Measurements from ENCODE around the gene KIF12. TPM values are rescaled to one million over a fixed set of nuclear protein-coding genes. Genes with fewer than 3 reads are reported as not detected.

KIF12 gene
- total and polyA plus RNA-seq, 4 donors, result 0.59 to 9.0 (median 4.9) TPM

DNA sequence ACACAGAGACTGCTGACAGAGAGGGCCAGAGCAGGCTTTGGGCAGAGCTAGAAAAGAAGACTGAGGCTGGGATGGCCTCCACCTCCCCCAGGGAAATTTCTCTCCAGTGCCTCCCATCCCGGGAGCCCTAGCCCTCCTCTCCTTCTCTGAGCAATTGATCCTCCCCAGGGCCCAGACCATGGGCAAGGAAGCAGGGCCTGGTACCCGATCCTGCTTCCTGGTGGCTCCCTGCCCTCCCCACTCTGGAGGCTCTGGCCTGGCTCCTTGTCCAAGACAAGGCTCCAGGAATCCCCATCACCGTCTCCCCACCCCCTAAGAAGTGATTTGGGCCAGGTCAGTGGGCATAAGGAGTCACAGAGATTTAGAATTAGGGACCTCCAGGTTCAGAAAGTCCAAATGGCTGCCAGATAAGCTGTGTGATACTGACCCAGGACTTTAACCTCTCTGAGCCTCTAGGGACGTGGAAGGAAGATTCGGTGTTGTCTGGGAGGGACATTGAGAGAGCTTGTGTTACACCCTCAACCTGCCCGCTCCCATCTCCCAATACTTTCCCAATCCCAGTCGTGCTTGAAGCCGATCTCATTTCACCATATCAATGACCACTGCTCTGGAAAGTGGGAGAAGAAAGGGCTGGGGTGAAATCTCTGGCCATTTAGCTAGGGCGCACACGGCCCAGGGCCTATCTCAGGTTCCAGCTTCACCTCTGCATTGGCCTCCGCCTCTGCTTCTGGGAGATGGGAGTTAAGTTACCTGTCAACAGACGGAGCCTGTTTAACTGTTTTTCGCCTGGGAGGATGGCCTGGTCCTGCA, 25.8 kb upstream of the KIF12 start:
- DNase-seq (ENCODE audit: low read depth in 4 of 6, low spot score in 6 of 6), result no peak

DNA sequence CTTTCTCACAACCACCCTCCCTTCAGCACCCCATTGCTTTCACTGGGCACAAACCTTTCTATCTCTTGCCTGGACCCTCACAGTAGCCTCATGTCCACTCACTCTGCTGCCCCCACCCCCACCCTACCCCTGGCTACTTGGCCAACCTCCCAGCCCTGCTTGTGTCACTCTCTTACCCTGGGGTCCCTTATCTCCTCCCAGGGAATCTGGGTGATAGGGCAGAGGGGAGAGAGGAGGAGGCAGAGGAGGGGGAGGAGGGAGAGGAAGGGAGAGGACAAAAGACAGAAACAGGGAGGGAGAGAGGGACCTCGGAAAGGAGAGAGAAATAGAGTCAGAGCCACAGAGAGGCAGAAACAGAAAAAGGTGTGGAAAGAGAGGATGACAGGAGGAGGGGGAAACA, 25.0 kb upstream of the KIF12 start:
- peaks cover 10% of the 10 kb centered on the region for H3K4me1 ChIP-seq (ENCODE audit: control insufficient read depth, insufficient read depth, low read length)
- peaks cover 2% of the 10 kb centered on the region for H3K27me3 ChIP-seq (ENCODE audit: control insufficient read depth, insufficient read depth, low read length)
- 32% methylated on average over 1 of the region's 1 CpG for WGBS (ENCODE audit: insufficient coverage)
- no peak for DNase-seq (ENCODE audit: low read depth in 4 of 6, low spot score in 6 of 6)
- H3K27ac ChIP-seq (ENCODE audit: low read depth, low read length), result no peak overlapping the region
- no peak overlapping the region for H3K4me3 ChIP-seq (ENCODE audit: low read depth, low read length)
- peaks cover 4% of the 10 kb centered on the region for H3K9me3 ChIP-seq (ENCODE audit: control insufficient read depth, insufficient read depth, low read length)
- no peaks in the 10 kb centered on the region for H3K36me3 ChIP-seq (ENCODE audit: control insufficient read depth, insufficient read depth, low read length)

More for the DNA sequence above, 25.8 kb upstream of the KIF12 start:
- H3K27me3 ChIP-seq (ENCODE audit: control insufficient read depth, insufficient read depth, low read length), result peaks cover 2% of the 10 kb centered on the region
- WGBS (ENCODE audit: insufficient coverage), result 93% methylated on average over 7 of the region's 13 CpGs
- H3K9me3 ChIP-seq (ENCODE audit: control insufficient read depth, insufficient read depth, low read length), result peaks cover 4% of the 10 kb centered on the region
- no peak overlapping the region for H3K4me3 ChIP-seq (ENCODE audit: low read depth, low read length)
- H3K36me3 ChIP-seq (ENCODE audit: control insufficient read depth, insufficient read depth, low read length), result no peaks in the 10 kb centered on the region
- H3K4me1 ChIP-seq (ENCODE audit: control insufficient read depth, insufficient read depth, low read length), result peaks cover 5% of the 10 kb centered on the region
- no peak overlapping the region for H3K27ac ChIP-seq (ENCODE audit: low read depth, low read length)

DNA sequence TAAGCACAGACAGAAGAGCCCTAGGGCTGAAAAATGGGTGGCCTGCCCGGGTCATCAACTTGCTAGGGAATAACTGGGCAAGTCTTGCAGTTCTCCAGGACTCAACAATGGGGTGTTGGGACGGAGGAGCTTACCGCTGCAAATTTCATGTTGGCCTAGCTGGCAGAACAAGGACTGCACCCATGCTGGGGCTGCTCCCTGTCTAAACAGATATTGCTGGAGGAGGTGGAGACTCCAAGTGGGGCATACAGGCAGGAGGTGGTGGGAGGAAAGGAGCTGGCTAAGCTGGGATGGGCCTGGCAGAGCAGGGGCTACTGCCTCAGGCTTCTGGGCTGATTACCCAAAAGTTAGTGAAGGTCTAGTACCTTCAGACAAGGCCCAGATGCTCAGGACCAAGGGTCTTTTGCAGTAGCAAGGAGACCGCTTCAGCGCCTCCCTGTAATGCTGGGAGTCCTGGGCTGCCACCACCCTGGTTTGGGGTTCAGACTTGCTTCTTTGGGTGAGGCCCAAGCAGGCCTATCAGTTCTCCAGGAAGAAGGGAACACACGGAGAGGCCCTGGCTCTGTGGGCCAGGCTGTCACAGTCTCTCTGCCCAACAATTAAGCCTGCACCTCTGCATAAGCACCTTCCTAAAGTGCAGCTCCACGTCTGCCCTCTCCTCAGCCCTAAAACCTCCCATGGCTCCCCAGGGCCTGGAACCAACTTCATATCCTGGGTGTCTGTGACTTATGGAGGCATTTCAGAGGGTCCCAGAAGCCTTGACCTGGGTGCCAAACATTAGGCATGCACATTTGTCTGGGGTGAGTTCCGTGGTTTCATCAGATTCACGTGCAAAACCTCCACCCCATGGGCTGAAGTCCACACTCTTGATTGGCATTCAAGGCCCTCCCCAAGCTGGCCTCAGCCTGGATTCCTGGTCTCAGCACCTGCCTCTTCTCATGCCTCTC, 24.2 kb upstream of the KIF12 start:
- H3K27me3 ChIP-seq (ENCODE audit: control insufficient read depth, insufficient read depth, low read length), result peaks cover 2% of the 10 kb centered on the region
- H3K4me1 ChIP-seq (ENCODE audit: control insufficient read depth, insufficient read depth, low read length), result peaks cover 18% of the 10 kb centered on the region
- no peak overlapping the region for H3K4me3 ChIP-seq (ENCODE audit: low read depth, low read length)
- H3K27ac ChIP-seq (ENCODE audit: low read depth, low read length), result no peak overlapping the region
- no peak for DNase-seq (ENCODE audit: low read depth in 4 of 6, low spot score in 6 of 6)
- WGBS (ENCODE audit: insufficient coverage), result 88% methylated on average over 9 of the region's 9 CpGs
- H3K36me3 ChIP-seq (ENCODE audit: control insufficient read depth, insufficient read depth, low read length), result no peaks in the 10 kb centered on the region
- peaks cover 4% of the 10 kb centered on the region for H3K9me3 ChIP-seq (ENCODE audit: control insufficient read depth, insufficient read depth, low read length)

- Histone ChIP-seq H3K9me3 (ENCODE audit: control insufficient read depth, insufficient read depth, low read length) (peaks cover under 1% of the 10 kb centered on the region), H3K4me3 (ENCODE audit: low read depth, low read length) (no peak overlapping the region), H3K27ac (ENCODE audit: low read depth, low read length) (no peak overlapping the region), H3K4me1 (ENCODE audit: control insufficient read depth, insufficient read depth, low read length) (peaks cover 26% of the 10 kb centered on the region), H3K27me3 (ENCODE audit: control insufficient read depth, insufficient read depth, low read length) (peaks cover 2% of the 10 kb centered on the region), H3K36me3 (ENCODE audit: control insufficient read depth, insufficient read depth, low read length) (no peaks in the 10 kb centered on the region)
- DNase-seq (ENCODE audit: low read depth in 4 of 6, low spot score in 6 of 6), result no peak
- WGBS (ENCODE audit: insufficient coverage), result 81% methylated on average over 8 of the region's 9 CpGs
Measured at GRCh38 chr9:114122136-114123027, 23.3 kb upstream of the KIF12 start.

- no peak overlapping the region for H3K4me3 ChIP-seq (ENCODE audit: low read depth, low read length)
- DNase-seq (ENCODE audit: low read depth in 4 of 6, low spot score in 6 of 6), result no peak
- no peaks in the 10 kb centered on the region for H3K36me3 ChIP-seq (ENCODE audit: control insufficient read depth, insufficient read depth, low read length)
- no peaks in the 10 kb centered on the region for H3K27me3 ChIP-seq (ENCODE audit: control insufficient read depth, insufficient read depth, low read length)
- H3K27ac ChIP-seq (ENCODE audit: low read depth, low read length), result no peak overlapping the region
- peaks cover 28% of the 10 kb centered on the region for H3K4me1 ChIP-seq (ENCODE audit: control insufficient read depth, insufficient read depth, low read length)
- H3K9me3 ChIP-seq (ENCODE audit: control insufficient read depth, insufficient read depth, low read length), result no peaks in the 10 kb centered on the region
- 73% methylated on average over 10 of the region's 16 CpGs for WGBS (ENCODE audit: insufficient coverage)
Measured at GRCh38 chr9:114121227-114122135, 22.4 kb upstream of the KIF12 start.

DNA sequence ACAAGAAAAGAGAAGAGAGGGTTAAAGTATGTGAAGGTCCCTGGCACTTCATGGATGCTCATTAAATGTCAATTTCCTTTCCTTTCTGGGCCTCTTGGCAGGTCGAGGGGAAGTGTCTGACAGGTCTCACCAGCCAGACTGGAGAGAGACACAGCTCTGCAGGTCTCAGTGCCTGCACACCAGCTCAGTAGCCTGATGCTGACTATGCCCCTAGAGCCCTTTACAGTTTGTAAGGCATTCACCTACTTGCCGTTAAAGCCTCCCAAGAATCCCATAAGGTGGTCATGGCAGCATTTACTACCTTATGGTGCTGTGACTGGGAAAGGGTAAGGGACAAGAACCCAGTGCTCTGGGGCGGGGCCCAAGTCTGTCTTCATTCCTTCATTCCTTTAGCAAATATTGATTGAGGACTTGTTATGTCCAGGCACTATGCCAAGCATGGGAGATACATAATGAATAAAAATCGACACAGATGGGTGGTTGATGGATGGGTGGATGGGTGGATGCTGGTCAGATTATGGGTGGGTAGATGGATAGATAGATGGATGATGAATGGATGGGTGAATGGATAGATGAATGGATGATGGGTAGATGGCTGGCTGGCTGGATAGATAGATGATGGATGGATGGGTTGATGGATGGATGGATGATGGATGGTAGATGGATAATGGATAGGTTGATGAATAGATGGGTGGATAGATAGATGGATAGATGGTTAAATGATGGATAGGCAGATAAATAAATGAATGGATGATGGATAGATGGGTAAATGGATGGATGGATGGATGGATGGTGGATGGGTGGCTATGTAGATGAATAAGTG, 21.3 kb upstream of the KIF12 start:
- 72% methylated on average over 3 of the region's 4 CpGs for WGBS (ENCODE audit: insufficient coverage)
- no peaks in the 10 kb centered on the region for H3K36me3 ChIP-seq (ENCODE audit: control insufficient read depth, insufficient read depth, low read length)
- no peaks in the 10 kb centered on the region for H3K9me3 ChIP-seq (ENCODE audit: control insufficient read depth, insufficient read depth, low read length)
- no peak overlapping the region for H3K27ac ChIP-seq (ENCODE audit: low read depth, low read length)
- no peak overlapping the region for H3K4me3 ChIP-seq (ENCODE audit: low read depth, low read length)
- peaks cover 35% of the 10 kb centered on the region for H3K4me1 ChIP-seq (ENCODE audit: control insufficient read depth, insufficient read depth, low read length)
- DNase-seq (ENCODE audit: low read depth in 4 of 6, low spot score in 6 of 6), result no peak
- peaks cover 1% of the 10 kb centered on the region for H3K27me3 ChIP-seq (ENCODE audit: control insufficient read depth, insufficient read depth, low read length)

DNA sequence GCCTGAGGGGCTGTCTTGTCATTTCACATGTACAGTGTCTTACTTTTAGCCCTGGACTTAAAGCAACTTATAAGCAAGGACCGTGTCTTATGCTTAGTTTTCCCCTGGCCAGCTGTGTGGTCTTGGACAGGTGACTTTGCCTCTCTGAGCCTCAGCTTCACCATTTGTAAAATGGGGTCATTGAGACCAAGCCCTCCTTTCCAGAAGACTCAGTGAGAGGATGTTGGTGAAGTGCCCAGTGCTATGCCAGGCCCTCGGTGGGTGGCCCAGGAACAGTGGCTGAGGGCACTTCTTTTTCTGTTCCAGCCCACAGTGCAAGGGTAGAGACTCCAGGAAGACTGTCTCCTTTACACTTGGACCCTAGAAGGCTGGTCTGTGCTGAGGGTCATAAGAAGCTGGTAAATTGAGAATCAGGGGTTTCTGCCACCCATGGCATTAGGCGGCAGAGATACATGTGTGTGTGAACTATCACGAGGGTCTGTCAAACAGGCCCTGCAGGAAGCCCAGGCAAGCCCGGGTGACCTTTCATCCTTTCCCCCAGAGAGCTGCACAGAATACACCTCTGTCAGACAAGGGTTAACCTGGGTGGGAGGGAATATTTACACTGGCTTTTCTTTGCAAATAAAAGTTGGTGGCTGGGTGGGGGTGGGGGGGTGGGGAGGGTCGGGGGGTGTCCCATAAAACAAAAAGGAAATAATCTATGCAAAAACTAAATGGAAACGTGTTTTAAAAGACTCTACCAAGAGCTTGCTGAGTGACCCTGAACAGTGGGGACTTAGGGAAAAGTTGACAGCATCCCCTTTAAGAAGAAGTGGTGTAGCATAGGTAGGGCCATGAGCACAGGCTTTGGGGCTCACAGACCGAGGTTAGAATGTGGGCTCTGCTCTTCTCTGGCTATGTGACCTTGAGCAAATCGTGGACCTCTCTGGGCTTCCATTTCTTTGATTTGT, 20.4 kb upstream of the KIF12 start:
- no peak for DNase-seq (ENCODE audit: low read depth in 4 of 6, low spot score in 6 of 6)
- Histone ChIP-seq H3K36me3 (ENCODE audit: control insufficient read depth, insufficient read depth, low read length) (no peaks in the 10 kb centered on the region), H3K27me3 (ENCODE audit: control insufficient read depth, insufficient read depth, low read length) (peaks cover 2% of the 10 kb centered on the region), H3K27ac (ENCODE audit: low read depth, low read length) (no peak overlapping the region), H3K9me3 (ENCODE audit: control insufficient read depth, insufficient read depth, low read length) (no peaks in the 10 kb centered on the region), H3K4me3 (ENCODE audit: low read depth, low read length) (no peak overlapping the region), H3K4me1 (ENCODE audit: control insufficient read depth, insufficient read depth, low read length) (peaks cover 35% of the 10 kb centered on the region)
- WGBS (ENCODE audit: insufficient coverage), result 85% methylated on average over 2 of the region's 9 CpGs
